ENCODE results near the gene DDX42. TPM values are rescaled to one million over a fixed set of nuclear protein-coding genes. Genes with fewer than 3 reads are reported as not detected.

The DDX42 gene
- total and polyA plus RNA-seq, 8 donors = 42.7 to 346 (median 186) TPM

DNA sequence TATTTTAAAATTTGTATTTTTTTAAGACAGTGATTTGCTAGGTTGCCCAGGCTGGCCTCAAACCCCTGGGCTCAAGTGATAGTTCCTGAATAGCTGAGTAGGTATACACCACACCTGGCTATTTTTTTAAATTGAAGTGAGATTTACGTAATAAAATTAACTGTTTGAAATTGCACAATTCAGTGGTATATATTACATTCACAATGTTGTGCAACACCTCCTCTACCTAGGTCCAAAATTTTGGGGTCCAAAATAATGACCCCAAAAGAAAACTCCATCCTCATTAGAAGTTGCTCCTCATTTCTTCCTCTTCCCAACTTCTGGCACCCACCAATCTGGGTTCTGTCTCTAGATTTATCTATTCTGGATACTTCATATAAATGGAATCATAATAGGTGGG lies 71.5 kb downstream of the DDX42 start:
- no peak overlapping the region for H3K4me3 ChIP-seq
- no peaks in the 10 kb centered on the region for H3K9me3 ChIP-seq
- no peaks in the 10 kb centered on the region for H3K36me3 ChIP-seq
- H3K27me3 ChIP-seq = no peaks in the 10 kb centered on the region
- H3K27ac ChIP-seq = no peak overlapping the region
- no peak for DNase-seq
- 26 to 90% (median 56%) methylated on average over 1 of the region's 1 CpG for WGBS, 5 donors
- H3K4me1 ChIP-seq = peaks cover 19 to 38% (median 27%) of the 10 kb centered on the region in 4 donors
- intact Hi-C loops (cut with DNase I; ENCODE audit: low total_unique reads) = no loop called here
- TF ChIP-seq EP300 (IDR thresholded peaks at IDR 0.05) (no peak), POLR2A (IDR thresholded peaks at IDR 0.05) (no peak), POLR2AphosphoS5 (IDR thresholded peaks at IDR 0.05) (no peak)
- TF ChIP-seq, protein P1, sequence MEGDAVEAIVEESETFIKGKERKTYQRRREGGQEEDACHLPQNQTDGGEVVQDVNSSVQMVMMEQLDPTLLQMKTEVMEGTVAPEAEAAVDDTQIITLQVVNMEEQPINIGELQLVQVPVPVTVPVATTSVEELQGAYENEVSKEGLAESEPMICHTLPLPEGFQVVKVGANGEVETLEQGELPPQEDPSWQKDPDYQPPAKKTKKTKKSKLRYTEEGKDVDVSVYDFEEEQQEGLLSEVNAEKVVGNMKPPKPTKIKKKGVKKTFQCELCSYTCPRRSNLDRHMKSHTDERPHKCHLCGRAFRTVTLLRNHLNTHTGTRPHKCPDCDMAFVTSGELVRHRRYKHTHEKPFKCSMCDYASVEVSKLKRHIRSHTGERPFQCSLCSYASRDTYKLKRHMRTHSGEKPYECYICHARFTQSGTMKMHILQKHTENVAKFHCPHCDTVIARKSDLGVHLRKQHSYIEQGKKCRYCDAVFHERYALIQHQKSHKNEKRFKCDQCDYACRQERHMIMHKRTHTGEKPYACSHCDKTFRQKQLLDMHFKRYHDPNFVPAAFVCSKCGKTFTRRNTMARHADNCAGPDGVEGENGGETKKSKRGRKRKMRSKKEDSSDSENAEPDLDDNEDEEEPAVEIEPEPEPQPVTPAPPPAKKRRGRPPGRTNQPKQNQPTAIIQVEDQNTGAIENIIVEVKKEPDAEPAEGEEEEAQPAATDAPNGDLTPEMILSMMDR (IDR thresholded peaks at IDR 0.05) = no peak

DNA sequence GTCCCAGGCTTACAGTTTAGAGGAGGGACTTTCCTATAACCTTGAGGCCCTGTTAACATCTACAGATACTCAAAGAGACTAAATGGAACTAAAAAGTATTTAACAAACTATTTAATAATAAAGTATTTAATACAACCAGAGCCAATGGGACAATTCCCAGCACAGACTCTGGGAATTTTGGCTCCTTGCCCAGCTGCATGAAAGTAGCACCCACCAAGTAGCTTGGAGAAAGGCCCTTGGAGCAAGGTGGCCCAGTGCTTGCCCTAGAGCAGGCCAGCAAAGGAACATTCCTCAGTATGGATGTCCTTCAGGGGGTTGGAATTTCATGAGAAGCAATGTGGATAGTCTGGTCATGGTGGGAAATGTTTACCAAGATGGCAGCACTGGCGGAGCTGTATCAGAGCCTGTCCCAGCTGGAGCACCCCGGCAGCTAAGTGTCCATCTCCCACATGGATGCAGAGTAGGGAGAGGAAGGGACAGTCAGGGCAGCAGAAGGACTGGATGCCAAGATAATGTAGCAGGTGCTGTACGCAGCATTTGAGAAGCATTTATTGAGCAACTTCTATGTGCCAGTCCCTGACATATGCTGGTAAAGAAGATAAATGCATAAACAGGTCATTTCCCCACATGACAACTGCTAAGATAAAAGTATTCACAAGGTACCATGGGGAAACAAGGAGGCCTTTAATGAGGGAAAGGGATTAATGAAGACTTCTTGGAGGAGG lies 73.7 kb downstream of the DDX42 start:
- WGBS, 5 donors = 79 to 98% (median 86%) methylated on average over 3 of the region's 3 CpGs
- Histone ChIP-seq H3K27ac (no peak overlapping the region), H3K4me3 (no peak overlapping the region), H3K9me3 (no peaks in the 10 kb centered on the region), H3K27me3 (no peaks in the 10 kb centered on the region), H3K4me1 (peaks cover 6 to 25% (median 13%) of the 10 kb centered on the region in 4 donors), H3K36me3 (no peaks in the 10 kb centered on the region)
- intact Hi-C loops (cut with DNase I; ENCODE audit: low total_unique reads) = no loop called here
- no peak for DNase-seq
- TF ChIP-seq POLR2AphosphoS5 (IDR thresholded peaks at IDR 0.05) = no peak
- no peak for TF ChIP-seq EP300 (IDR thresholded peaks at IDR 0.05)
- TF ChIP-seq, protein P1 (IDR thresholded peaks at IDR 0.05) = no peak
- no peak for TF ChIP-seq POLR2A (IDR thresholded peaks at IDR 0.05)

DNA sequence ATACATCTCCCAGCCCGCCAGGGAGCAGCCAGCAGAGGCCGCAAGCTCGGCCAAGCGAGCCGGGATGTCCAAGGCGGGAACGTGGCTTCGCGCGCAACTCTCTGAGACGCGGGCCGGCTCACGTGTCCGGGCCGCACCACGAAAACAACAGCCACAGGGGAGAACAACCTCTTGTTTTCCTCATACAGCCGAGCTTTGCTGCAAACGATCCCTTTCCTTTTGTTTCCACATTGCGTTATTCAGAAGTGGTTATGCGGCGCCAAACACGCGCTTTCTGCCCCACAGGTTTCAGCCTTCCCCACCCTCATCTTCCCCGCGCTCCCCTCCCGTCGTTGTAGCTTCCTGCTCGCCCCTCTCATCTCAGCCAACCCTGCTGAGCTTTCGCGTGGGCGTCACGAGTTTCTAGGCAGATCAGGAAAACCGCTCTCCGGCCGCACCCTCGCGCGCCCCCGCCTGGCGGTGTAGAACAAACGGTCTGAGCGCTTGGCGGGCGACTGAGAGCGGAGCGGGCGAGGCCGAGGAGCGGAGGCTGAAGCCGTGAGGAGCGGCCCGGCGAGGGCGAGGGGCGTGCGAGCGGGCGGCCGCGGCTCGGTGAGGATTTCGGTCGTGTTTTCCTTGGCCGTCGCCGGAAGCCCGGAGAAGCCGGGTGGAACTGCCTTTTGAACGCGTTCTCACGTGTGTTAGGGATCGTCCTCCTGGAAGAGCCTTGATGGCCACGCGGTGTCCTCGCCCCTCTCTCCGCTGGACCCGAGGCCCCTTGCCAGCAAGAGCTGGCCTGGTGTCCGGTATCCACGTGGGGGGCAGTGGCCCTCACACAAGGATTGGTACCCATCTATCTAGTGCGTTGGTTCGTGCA lies 75.1 kb downstream of the DDX42 start:
- Histone ChIP-seq H3K4me1 (peaks cover under 1 to 18% (median 8%) of the 10 kb centered on the region in 4 donors), H3K9me3 (no peaks in the 10 kb centered on the region), H3K27ac (peak overlapping the region in 4 of 5 donors; percentile 52 to 67 (median 60)), H3K27me3 (no peaks in the 10 kb centered on the region), H3K36me3 (no peaks in the 10 kb centered on the region), H3K4me3 (peak overlapping the region; percentile 23 to 39 (median 32))
- intact Hi-C loops (cut with DNase I; ENCODE audit: low total_unique reads) = no loop called here
- 16 to 28% (median 18%) methylated on average over 68 to 82 of the region's 82 CpGs for WGBS, 5 donors
- DNase-seq = peak; percentile 94 to 97
- no peak for TF ChIP-seq EP300 (IDR thresholded peaks at IDR 0.05)
- TF ChIP-seq POLR2AphosphoS5 (IDR thresholded peaks at IDR 0.05) = peak in 1 of 3 donors; percentile 29
- TF ChIP-seq, protein P1 (IDR thresholded peaks at IDR 0.05) = peak in 5 of 7 experiments; percentile 41 to 69 (median 60)
- TF ChIP-seq POLR2A (IDR thresholded peaks at IDR 0.05) = no peak

DNA sequence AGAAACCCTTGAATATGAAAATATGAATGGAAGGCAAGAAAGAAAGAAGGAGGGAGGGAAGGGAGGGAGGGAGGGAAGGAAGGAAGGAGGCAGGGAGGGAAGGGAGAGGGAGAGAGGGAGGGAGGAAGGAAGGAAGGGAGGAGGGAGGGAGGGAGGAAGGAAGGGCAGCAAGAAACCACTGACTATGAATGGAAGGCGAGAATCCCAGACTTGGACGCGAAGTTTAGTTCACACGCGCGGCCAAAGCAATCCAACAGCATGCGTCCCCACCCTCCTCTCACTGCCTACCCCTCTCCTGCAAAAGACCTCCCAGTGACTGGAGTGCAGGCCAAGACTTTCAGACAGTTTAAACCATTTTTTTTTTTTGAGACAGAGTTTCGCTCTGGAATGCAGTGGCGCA lies 76.4 kb downstream of the DDX42 start:
- H3K27ac ChIP-seq = no peak overlapping the region
- no peaks in the 10 kb centered on the region for H3K27me3 ChIP-seq
- H3K36me3 ChIP-seq = no peaks in the 10 kb centered on the region
- H3K4me3 ChIP-seq = no peak overlapping the region
- H3K9me3 ChIP-seq = no peaks in the 10 kb centered on the region
- intact Hi-C loops (cut with DNase I; ENCODE audit: low total_unique reads) = no loop called here
- WGBS, 5 donors = 62 to 89% (median 80%) methylated on average over 9 of the region's 9 CpGs
- peaks cover 0 to 13% (median 8%) of the 10 kb centered on the region in 4 donors for H3K4me1 ChIP-seq
- TF ChIP-seq EP300 (IDR thresholded peaks at IDR 0.05) = no peak
- TF ChIP-seq, protein P1 (IDR thresholded peaks at IDR 0.05) = no peak
- TF ChIP-seq POLR2AphosphoS5 (IDR thresholded peaks at IDR 0.05) = no peak
- TF ChIP-seq POLR2A (IDR thresholded peaks at IDR 0.05) = no peak
- no peak for DNase-seq
